ENCODE data around the gene RCVRN.

RCVRN gene

DNA sequence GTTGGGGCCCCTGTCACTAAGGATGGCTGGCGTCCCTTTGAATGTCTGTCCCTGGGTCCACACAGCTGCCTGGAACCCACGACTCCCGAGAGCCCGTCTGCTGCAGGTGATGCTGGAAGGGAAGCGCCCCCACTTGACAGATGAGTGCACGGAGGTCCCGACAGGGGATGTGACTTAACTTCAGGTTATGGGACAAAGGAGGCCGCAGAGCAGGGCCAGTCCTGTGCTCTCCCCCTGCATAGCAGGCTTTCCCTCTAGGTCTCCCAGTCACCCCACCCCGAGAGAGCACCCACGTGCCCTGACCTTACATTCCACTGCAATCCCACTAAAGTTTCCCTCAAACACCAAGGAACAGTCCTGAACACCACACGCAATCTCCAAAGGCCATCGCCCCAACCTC lies 6.0 kb upstream of the RCVRN start:
- no peak for DNase-seq (ENCODE audit: low read depth in 1 of 2, low spot score in 1 of 2)
- no peak for TF ChIP-seq POLR2AphosphoS5 (IDR thresholded peaks at IDR 0.05; ENCODE audit: low read depth)
- no peaks in the 10 kb centered on the region for H3K27me3 ChIP-seq (ENCODE audit: insufficient read depth, poor library complexity, severe bottlenecking)

DNA sequence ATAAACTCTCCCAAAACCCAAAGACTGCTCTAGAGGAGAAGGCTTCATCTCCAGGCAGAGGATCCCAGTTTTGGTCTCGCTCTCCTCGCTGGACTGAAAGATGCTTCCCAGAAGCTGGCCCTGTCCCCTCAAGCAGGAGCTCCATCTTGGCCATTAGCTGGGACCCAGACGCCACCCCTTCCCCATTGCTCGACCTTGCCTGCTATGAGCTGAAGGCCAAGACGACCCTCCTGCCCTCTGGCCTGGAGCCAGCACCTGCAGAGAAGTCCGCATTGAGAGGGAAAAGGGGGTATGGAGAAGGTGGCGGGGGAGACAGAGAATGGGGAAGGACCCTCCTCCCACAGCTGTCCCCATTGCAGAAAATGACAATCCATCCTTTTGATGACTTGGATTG lies 3.6 kb upstream of the RCVRN start:
- H3K27me3 ChIP-seq (ENCODE audit: insufficient read depth, poor library complexity, severe bottlenecking), result no peaks in the 10 kb centered on the region
- no peak overlapping the region for H3K4me3 ChIP-seq (replicated peaks; ENCODE audit: insufficient read depth, low read length)
- no peak overlapping the region for H3K27ac ChIP-seq (replicated peaks)
- no peak for DNase-seq (ENCODE audit: low read depth in 1 of 2, low spot score in 1 of 2)
- TF ChIP-seq, protein P1, sequence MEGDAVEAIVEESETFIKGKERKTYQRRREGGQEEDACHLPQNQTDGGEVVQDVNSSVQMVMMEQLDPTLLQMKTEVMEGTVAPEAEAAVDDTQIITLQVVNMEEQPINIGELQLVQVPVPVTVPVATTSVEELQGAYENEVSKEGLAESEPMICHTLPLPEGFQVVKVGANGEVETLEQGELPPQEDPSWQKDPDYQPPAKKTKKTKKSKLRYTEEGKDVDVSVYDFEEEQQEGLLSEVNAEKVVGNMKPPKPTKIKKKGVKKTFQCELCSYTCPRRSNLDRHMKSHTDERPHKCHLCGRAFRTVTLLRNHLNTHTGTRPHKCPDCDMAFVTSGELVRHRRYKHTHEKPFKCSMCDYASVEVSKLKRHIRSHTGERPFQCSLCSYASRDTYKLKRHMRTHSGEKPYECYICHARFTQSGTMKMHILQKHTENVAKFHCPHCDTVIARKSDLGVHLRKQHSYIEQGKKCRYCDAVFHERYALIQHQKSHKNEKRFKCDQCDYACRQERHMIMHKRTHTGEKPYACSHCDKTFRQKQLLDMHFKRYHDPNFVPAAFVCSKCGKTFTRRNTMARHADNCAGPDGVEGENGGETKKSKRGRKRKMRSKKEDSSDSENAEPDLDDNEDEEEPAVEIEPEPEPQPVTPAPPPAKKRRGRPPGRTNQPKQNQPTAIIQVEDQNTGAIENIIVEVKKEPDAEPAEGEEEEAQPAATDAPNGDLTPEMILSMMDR (IDR thresholded peaks at IDR 0.05; ENCODE audit: insufficient read depth, low read length), result no peak

More for the DNA sequence above, 6.0 kb upstream of the RCVRN start:
- Histone ChIP-seq H3K27ac (replicated peaks) (no peak overlapping the region), H3K4me3 (replicated peaks; ENCODE audit: insufficient read depth, low read length) (no peak overlapping the region)

DNA sequence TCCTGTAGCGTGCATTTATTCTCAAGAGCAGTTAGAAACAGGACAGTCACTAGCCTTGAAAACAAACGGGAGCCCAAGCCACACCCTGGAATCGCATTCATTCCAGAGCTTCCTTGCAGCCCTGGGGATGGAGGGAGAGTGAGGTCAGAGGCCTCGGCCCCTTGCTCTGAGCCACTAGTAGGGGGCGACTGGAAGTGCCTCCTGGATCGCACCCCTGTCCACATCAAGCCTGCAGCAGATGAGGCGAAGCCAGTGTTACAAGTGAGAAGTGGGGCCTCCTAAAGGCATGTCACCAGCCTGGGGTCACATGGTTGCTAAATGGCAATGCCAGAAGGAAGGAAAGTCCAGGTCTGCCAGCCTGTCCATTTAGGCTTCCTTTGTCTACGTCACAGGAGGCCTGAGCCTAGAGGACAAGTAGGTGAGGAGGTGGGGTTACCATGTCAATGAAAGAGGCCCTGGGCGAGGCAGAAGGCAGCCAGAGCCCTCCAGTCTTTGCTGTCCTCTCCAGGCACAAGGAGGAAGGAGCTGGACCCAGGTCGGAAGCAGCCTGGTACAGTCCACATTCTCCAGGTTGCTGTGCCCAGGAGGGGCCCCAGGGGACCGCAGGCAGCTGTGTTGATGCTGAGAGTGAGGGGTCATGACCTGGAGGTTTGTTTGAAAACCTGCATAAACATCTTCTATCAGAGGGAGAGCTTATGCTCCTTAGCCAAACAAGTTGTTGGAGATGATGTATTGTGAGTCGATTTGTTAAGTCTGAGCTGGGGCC lies 3.0 kb upstream of the RCVRN start:
- TF ChIP-seq, protein P1 (IDR thresholded peaks at IDR 0.05; ENCODE audit: insufficient read depth, low read length), result no peak
- TF ChIP-seq, protein P2, sequence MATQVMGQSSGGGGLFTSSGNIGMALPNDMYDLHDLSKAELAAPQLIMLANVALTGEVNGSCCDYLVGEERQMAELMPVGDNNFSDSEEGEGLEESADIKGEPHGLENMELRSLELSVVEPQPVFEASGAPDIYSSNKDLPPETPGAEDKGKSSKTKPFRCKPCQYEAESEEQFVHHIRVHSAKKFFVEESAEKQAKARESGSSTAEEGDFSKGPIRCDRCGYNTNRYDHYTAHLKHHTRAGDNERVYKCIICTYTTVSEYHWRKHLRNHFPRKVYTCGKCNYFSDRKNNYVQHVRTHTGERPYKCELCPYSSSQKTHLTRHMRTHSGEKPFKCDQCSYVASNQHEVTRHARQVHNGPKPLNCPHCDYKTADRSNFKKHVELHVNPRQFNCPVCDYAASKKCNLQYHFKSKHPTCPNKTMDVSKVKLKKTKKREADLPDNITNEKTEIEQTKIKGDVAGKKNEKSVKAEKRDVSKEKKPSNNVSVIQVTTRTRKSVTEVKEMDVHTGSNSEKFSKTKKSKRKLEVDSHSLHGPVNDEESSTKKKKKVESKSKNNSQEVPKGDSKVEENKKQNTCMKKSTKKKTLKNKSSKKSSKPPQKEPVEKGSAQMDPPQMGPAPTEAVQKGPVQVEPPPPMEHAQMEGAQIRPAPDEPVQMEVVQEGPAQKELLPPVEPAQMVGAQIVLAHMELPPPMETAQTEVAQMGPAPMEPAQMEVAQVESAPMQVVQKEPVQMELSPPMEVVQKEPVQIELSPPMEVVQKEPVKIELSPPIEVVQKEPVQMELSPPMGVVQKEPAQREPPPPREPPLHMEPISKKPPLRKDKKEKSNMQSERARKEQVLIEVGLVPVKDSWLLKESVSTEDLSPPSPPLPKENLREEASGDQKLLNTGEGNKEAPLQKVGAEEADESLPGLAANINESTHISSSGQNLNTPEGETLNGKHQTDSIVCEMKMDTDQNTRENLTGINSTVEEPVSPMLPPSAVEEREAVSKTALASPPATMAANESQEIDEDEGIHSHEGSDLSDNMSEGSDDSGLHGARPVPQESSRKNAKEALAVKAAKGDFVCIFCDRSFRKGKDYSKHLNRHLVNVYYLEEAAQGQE (IDR thresholded peaks at IDR 0.05; ENCODE audit: insufficient replicate concordance, low read depth), result no peak
- no peak for TF ChIP-seq POLR2AphosphoS5 (IDR thresholded peaks at IDR 0.05; ENCODE audit: low read depth)
- TF ChIP-seq GABPA (IDR thresholded peaks at IDR 0.05; ENCODE audit: low read depth), result no peak
- no peak for TF ChIP-seq SPI1 (IDR thresholded peaks at IDR 0.05; ENCODE audit: borderline replicate concordance, low read depth)
- Histone ChIP-seq H3K4me3 (replicated peaks; ENCODE audit: insufficient read depth, low read length) (no peak overlapping the region), H3K27ac (replicated peaks) (no peak overlapping the region), H3K27me3 (ENCODE audit: insufficient read depth, poor library complexity, severe bottlenecking) (no peaks in the 10 kb centered on the region)
- no peak for DNase-seq (ENCODE audit: low read depth in 1 of 2, low spot score in 1 of 2)

DNA sequence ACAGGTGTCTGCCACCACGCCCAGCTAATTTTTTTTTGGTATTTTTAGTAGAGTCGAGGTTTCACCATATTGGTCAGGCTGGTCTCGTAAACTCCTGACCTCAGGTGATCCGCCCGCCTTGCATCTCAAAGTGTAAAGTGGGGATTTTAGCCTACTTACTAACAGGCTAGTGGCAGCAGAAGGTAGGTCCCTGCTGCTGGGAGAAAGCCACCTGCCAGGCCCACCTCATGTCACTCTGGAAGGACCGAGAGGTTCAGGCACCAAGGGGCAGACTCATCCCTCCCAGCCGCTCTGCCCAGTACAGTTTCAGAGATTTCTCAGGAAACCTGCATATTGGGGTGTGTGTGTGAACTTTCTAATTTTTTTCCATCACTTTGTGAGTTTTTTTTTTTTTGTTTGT lies 2.1 kb upstream of the RCVRN start:
- DNase-seq (ENCODE audit: low read depth in 1 of 2, low spot score in 1 of 2), result no peak
- no peak overlapping the region for H3K4me3 ChIP-seq (replicated peaks; ENCODE audit: insufficient read depth, low read length)
- TF ChIP-seq, protein P2 (IDR thresholded peaks at IDR 0.05; ENCODE audit: insufficient replicate concordance, low read depth), result no peak
- no peak for TF ChIP-seq SPI1 (IDR thresholded peaks at IDR 0.05; ENCODE audit: borderline replicate concordance, low read depth)
- TF ChIP-seq POLR2AphosphoS5 (IDR thresholded peaks at IDR 0.05; ENCODE audit: low read depth), result no peak
- no peak for TF ChIP-seq GABPA (IDR thresholded peaks at IDR 0.05; ENCODE audit: low read depth)
- TF ChIP-seq, protein P1 (IDR thresholded peaks at IDR 0.05; ENCODE audit: insufficient read depth, low read length), result no peak
- no peaks in the 10 kb centered on the region for H3K27me3 ChIP-seq (ENCODE audit: insufficient read depth, poor library complexity, severe bottlenecking)
- no peak overlapping the region for H3K27ac ChIP-seq (replicated peaks)
